HepG2 (cell line): ENCODE results near the gene PSMC5. TPM values are rescaled to one million over a fixed set of nuclear protein-coding genes. Genes with fewer than 3 reads are reported as not detected.

Experiments
- ATAC-seq: fragments of 200-7000 bp; cut with Tn5 transposase; 3 replicates; pipeline ENCODE4 v1.9.1; 2020; ENCODE audit warnings: mild to moderate bottlenecking, moderate library complexity
- BruUV-seq: library from RNA; stranded (reverse); fragments of 400-500 nt; replicated peaks from 2 replicates; lab custom pipeline; 2021; lab: Mats Ljungman, UMichigan
- CTCF ChIA-PET: fragments of 300-600 bp; formaldehyde crosslinking; extraction: SDS; loops from one replicate; lab custom pipeline; 2021; ENCODE audit warnings: low total read pairs, inconsistent platforms, low intra/inter-chr PET ratio; lab: Yijun Ruan, JAX
- POLR2A ChIA-PET: fragments of 350-600 bp; sonication (Branson Sonifier 250); formaldehyde crosslinking; loops from one replicate; lab custom pipeline; 2020; ENCODE audit warnings: antibody characterized with exemption, inconsistent platforms; lab: Yijun Ruan, JAX
- DNase-seq: peaks from one replicate; pipeline ENCODE4 v3.0.0-alpha.2; 2015; ENCODE audit warnings: low spot score
- FAIRE-seq: peaks from 3 replicates; lab custom pipeline; 2011; peaks lifted over from hg19 to GRCh38; lab: Jason Lieb, UNC
- H2AFZ ChIP-seq: one replicate; pipeline ENCODE4 v1.6.1; 2011; ENCODE audit warnings: low read length, inconsistent platforms
- H3K27ac ChIP-seq: fragments of 300-600 bp; 3 replicates; pipeline ENCODE4 v1.8.0; 2011; ENCODE audit warnings: mixed run types, mild to moderate bottlenecking, mixed read lengths, low read length, inconsistent platforms; ENCODE audit not compliant: insufficient read depth; ENCODE audit errors: extremely low read length
- H3K27me3 ChIP-seq, 2 experiments: fragments of 200-600 bp in 1 of 2; 2 replicates in 1 of 2; 3 replicates in 1 of 2; pipeline versions ENCODE4 v1.6.0 to v1.8.0; 2011; ENCODE audit warnings: low read length in 2 of 2, mild to moderate bottlenecking in 2 of 2, moderate library complexity in 2 of 2, inconsistent platforms in 1 of 2; ENCODE audit not compliant: insufficient read depth in 2 of 2, control insufficient read depth in 1 of 2
- H3K36me3 ChIP-seq, 2 experiments: fragments of 200-600 bp in 1 of 2; replicated peaks in 1 of 2; 2 replicates in 1 of 2; 3 replicates in 1 of 2; pipeline versions ENCODE4 v1.5.1 to v1.8.0; 2011; ENCODE audit warnings: low read length in 2 of 2, inconsistent platforms in 1 of 2; ENCODE audit not compliant: insufficient read depth in 2 of 2, control insufficient read depth in 1 of 2
- H3K4me1 ChIP-seq: 2 replicates; pipeline ENCODE4 v1.5.1; 2012; ENCODE audit warnings: low read length, inconsistent platforms; ENCODE audit not compliant: insufficient read depth
- H3K4me2 ChIP-seq: 2 replicates; pipeline ENCODE4 v1.6.0; 2011; ENCODE audit warnings: low read depth, low read length, inconsistent platforms
- H3K4me3 ChIP-seq, 3 experiments: fragments of 200-600 bp in 1 of 3; sonication (generic), shearing (Covaris generic) in 1 of 3; replicated peaks in 1 of 3; 2 replicates each; pipeline ENCODE4 v1.5.1; 2011 to 2016; ENCODE audit warnings: low read length in 3 of 3, inconsistent platforms in 2 of 3, low read depth in 2 of 3, mild to moderate bottlenecking in 2 of 3, control low read depth in 1 of 3, mixed read lengths in 1 of 3; ENCODE audit not compliant: insufficient read depth in 1 of 3
- H3K79me2 ChIP-seq: one replicate; pipeline ENCODE4 v1.6.1; 2011; ENCODE audit warnings: low read length, inconsistent platforms; ENCODE audit not compliant: insufficient read depth
- H3K9ac ChIP-seq: 2 replicates; pipeline ENCODE4 v1.6.0; 2011; ENCODE audit warnings: mild to moderate bottlenecking, low read depth, low read length, inconsistent platforms; ENCODE audit not compliant: insufficient read depth
- H3K9me3 ChIP-seq: 2 replicates; pipeline ENCODE4 v1.5.1; 2012; ENCODE audit warnings: mild to moderate bottlenecking, low read length
- H4K20me1 ChIP-seq: 2 replicates; pipeline ENCODE4 v1.6.0; 2011; ENCODE audit warnings: inconsistent platforms, mild to moderate bottlenecking, low read length, moderate library complexity; ENCODE audit not compliant: insufficient read depth
- AGO2 ChIP-seq: fragments of 200-400 bp; formaldehyde crosslinking; optimal IDR thresholded peaks from 2 replicates; pipeline ENCODE3; 2017; ENCODE audit warnings: mild to moderate bottlenecking, low read depth, low read length, moderate library complexity
- CTCF ChIP-seq: sonication (generic); formaldehyde crosslinking; IDR thresholded peaks from 2 replicates; pipeline ENCODE4 v1.5.0; 2020; ENCODE audit warnings: mild to moderate bottlenecking, missing genetic modification reagents, moderate library complexity
- HMG20B ChIP-seq: conservative IDR thresholded peaks from 2 replicates; pipeline ENCODE4 v1.6.1; 2016; ENCODE audit warnings: missing genetic modification reagents, missing compliant biosample characterization
- KDM2A ChIP-seq: sonication (generic); formaldehyde crosslinking; IDR thresholded peaks from 2 replicates; pipeline ENCODE4 v1.4.0; 2020; ENCODE audit warnings: low read depth, missing genetic modification reagents, borderline replicate concordance
- KDM5B ChIP-seq: sonication (generic); formaldehyde crosslinking; IDR thresholded peaks from 2 replicates; pipeline ENCODE4 v1.4.0; 2020; ENCODE audit warnings: missing genetic modification reagents, mild to moderate bottlenecking, borderline replicate concordance
- NONO ChIP-seq, 2 experiments: fragments of 450-650 bp in 1 of 2; sonication (generic) in 1 of 2; formaldehyde crosslinking in 1 of 2; IDR thresholded peaks in 1 of 2; conservative IDR thresholded peaks in 1 of 2; 2 replicates each; pipeline versions ENCODE4 v1.6.1 to v1.8.0; 2017 to 2022; ENCODE audit warnings: mild to moderate bottlenecking in 1 of 2, missing genetic modification reagents in 1 of 2, moderate library complexity in 1 of 2
- NR2F1 ChIP-seq, 2 experiments: fragments of 450-650 bp in 1 of 2; formaldehyde crosslinking in 1 of 2; IDR thresholded peaks; 2 replicates each; pipeline versions ENCODE4 v1.5.0 to v1.6.1; 2016 to 2020; ENCODE audit warnings: mild to moderate bottlenecking in 1 of 2, missing compliant biosample characterization in 1 of 2, missing genetic modification reagents in 1 of 2, moderate library complexity in 1 of 2
- PAF1 ChIP-seq: IDR thresholded peaks from 2 replicates; pipeline ENCODE4 v1.6.1; 2016; ENCODE audit warnings: missing genetic modification reagents, missing compliant biosample characterization
- RBM22 ChIP-seq: fragments of 200-400 bp; formaldehyde crosslinking; optimal IDR thresholded peaks from 2 replicates; pipeline ENCODE3; 2017; ENCODE audit warnings: mild to moderate bottlenecking, low read length, moderate library complexity
- SMARCC2 ChIP-seq: fragments of 450-650 bp; IDR thresholded peaks from 2 replicates; pipeline ENCODE4 v1.6.1; 2017; ENCODE audit warnings: antibody characterized with exemption, mild to moderate bottlenecking
- ZBTB7B ChIP-seq: sonication (generic); formaldehyde crosslinking; IDR thresholded peaks from 2 replicates; pipeline ENCODE4 v1.4.0; 2020; ENCODE audit warnings: missing genetic modification reagents
- ZC3H4 ChIP-seq: sonication (generic); formaldehyde crosslinking; IDR thresholded peaks from 2 replicates; pipeline ENCODE4 v1.4.0; 2020; ENCODE audit warnings: missing genetic modification reagents, borderline replicate concordance
- ZMYM3 ChIP-seq: sonication (generic); formaldehyde crosslinking; IDR thresholded peaks from 2 replicates; pipeline ENCODE4 v1.5.1; 2020; ENCODE audit warnings: mild to moderate bottlenecking, missing genetic modification reagents
- ZNF30 ChIP-seq: sonication (generic); formaldehyde crosslinking; IDR thresholded peaks from 2 replicates; pipeline ENCODE4 v1.5.0; 2020; ENCODE audit warnings: mild to moderate bottlenecking, missing genetic modification reagents
- ZNF629 ChIP-seq: sonication (generic); formaldehyde crosslinking; conservative IDR thresholded peaks from 2 replicates; pipeline ENCODE4 v1.5.0; 2020; ENCODE audit warnings: missing genetic modification reagents
- WGBS: methylation state at CpG from one replicate; pipeline ENCODE4 v1.1.6; 2017; ENCODE audit warnings: low lambda C conversion rate; 5-methylcytosine and 5-hydroxymethylcytosine counted together
- in situ Hi-C: cut with HindIII; loops from 2 replicates; pipeline ENCODE4 v1.10.0; 2017; ENCODE audit warnings: low pct_unique_long_range_greater_than_20kb; ENCODE audit not compliant: extremely low pct_ligation_motif_present
- intact Hi-C: fragments of 100-400 bp; cut with micrococcal nuclease; formaldehyde crosslinking; loops from one replicate; pipeline ENCODE4 v1.10.0; 2022; ENCODE audit not compliant: unreplicated experiment
- polyA plus RNA-seq, 8 experiments: library from polyadenylated mRNA; depleted of rRNA in 3 of 8; stranded (reverse) in 7 of 8; unstranded in 1 of 8; fragments of >200 nt; fragmentation: Illumina TruSeq in 4 of 8; extraction: Trizol in 4 of 8; gene quantifications; 2 replicates each; pipeline versions ENCODE4 v1.2.1 to v1.2.3, GENCODE V29; 2011 to 2016; ENCODE audit warnings: low read depth in 4 of 8, missing spikeins in 1 of 8, mixed read lengths in 1 of 8; ENCODE audit not compliant: insufficient read depth in 1 of 8
- total RNA-seq, 5 experiments: library from RNA; depleted of rRNA; stranded (reverse); fragments of >200 nt; fragmentation: Illumina TruSeq; extraction: Trizol; gene quantifications; 2 replicates each; pipeline ENCODE4 v1.2.3, GENCODE V29; 2016; ENCODE audit warnings: low read depth in 1 of 5
- TF ChIP-seq, protein P1 (sequence below): sonication (generic); formaldehyde crosslinking; IDR thresholded peaks from 2 replicates; pipeline ENCODE4 v1.4.0; 2020; ENCODE audit warnings: missing genetic modification reagents

The PSMC5 gene
- total and polyA plus RNA-seq, 2 of the 13 experiments (the other 11 are each of a cell fraction or from before 2014, with no cell fraction given), result 35.3 to 128 TPM

GRCh38 chr17:63828936-63829335 lies 1.7 kb downstream of the PSMC5 start:
- Histone ChIP-seq H3K4me1 (peaks cover 31% of the 10 kb centered on the region), H3K79me2 (peaks cover 45% of the 10 kb centered on the region), H3K9me3 (no peaks in the 10 kb centered on the region), H4K20me1 (0 out of 2 replicates have a peak, but pooled peaks cover 2% of the 10 kb centered on the region), H2AFZ (no peak overlapping the region), H3K9ac (peak overlapping the region; percentile 12; the same call in 1 of the 2 replicates), H3K27me3 (no peaks in the 10 kb centered on the region; a peak in 1 of 5 replicates), H3K27ac (no peak overlapping the region), H3K36me3 (peaks cover 51 to 71% of the 10 kb centered on the region in 2 experiments), H3K4me3 (peak overlapping the region in 1 of 3 experiments; percentile 95; a peak in 1 of 6 replicates)
- 95% methylated on average over 3 of the region's 3 CpGs for WGBS
- POLR2A ChIA-PET, result interaction anchor here (1.0 to 5.2 kb wide), 5 partner anchors 11 to 56 kb away, joined by 4 to 37 read pairs (median 10); partner anchors contain the start of genes CCDC47 and DDX42
- peak; percentile 21 for FAIRE-seq
- in situ Hi-C loops, result no loop called here
- TF ChIP-seq NR2F1 (CRISPR knock-in tag; IDR thresholded peaks at IDR 0.05) (no peak), KDM5B (CRISPR knock-in tag) (no peak), ZBTB7B (no peak), ZC3H4 (CRISPR knock-in tag) (no peak), ZNF629 (CRISPR knock-in tag) (no peak), SMARCC2 (no peak)
- TF ChIP-seq, all 625 proteins: peak for 0
- H3K4me2 ChIP-seq, result peak overlapping the region; percentile 81
- no TSS peak for BruUV-seq
- intact Hi-C loops, result loop anchor here (5.0 kb wide), 1 partner anchor 57 kb away; the partner anchor contains the start of genes CCDC47 and DDX42
- ATAC-seq (no peak), DNase-seq (no peak)
- CTCF ChIA-PET, result no interaction called here

DNA sequence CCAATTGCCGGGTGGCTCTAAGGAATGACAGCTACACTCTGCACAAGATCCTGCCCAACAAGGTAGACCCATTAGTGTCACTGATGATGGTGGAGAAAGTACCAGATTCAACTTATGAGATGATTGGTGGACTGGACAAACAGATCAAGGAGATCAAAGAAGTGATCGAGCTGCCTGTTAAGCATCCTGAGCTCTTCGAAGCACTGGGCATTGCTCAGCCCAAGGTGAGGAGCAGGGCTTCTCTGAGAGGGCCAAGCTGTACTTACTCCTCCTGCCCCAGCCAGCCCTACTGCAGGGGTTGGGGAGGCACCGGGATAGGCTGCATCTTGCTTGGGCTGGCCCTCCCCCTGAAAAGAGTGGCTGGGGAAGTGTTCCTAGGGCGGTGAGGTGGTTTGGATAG lies 3.0 kb downstream of the PSMC5 start:
- DNase-seq (no peak), ATAC-seq (no peak), FAIRE-seq (no peak)
- Histone ChIP-seq H3K79me2 (peaks cover 40% of the 10 kb centered on the region), H3K4me2 (no peak overlapping the region), H3K27ac (no peak overlapping the region), H3K9me3 (no peaks in the 10 kb centered on the region), H3K4me3 (no peak overlapping the region), H3K36me3 (peaks cover 50 to 70% of the 10 kb centered on the region in 2 experiments), H3K9ac (no peak overlapping the region), H3K4me1 (peaks cover 30% of the 10 kb centered on the region), H3K27me3 (no peaks in the 10 kb centered on the region; a peak in 1 of 5 replicates), H4K20me1 (0 out of 2 replicates have a peak, but pooled peaks cover 2% of the 10 kb centered on the region), H2AFZ (no peak overlapping the region)
- ChIA-PET CTCF (no interaction called here), POLR2A (interaction anchor here (1.1 to 5.2 kb wide), 5 partner anchors 8 to 88 kb away, joined by 3 to 30 read pairs (median 6); partner anchors contain the start of genes CCDC47 and DDX42)
- no TSS peak for BruUV-seq
- intact Hi-C loops (no loop called here), in situ Hi-C loops (no loop called here)
- WGBS, result 98% methylated on average over 5 of the region's 5 CpGs
- TF ChIP-seq NONO (IDR thresholded peaks at IDR 0.05), result no peak
- TF ChIP-seq NONO (CRISPR knock-in tag; conservative IDR thresholded peaks at IDR 0.05), result 0 out of 2 replicates have a peak, but pooled peaks have one; percentile 37
- TF ChIP-seq PAF1 (CRISPR knock-in tag), result 0 out of 2 replicates have a peak, but pooled peaks have one; percentile 48
- TF ChIP-seq, protein P1, sequence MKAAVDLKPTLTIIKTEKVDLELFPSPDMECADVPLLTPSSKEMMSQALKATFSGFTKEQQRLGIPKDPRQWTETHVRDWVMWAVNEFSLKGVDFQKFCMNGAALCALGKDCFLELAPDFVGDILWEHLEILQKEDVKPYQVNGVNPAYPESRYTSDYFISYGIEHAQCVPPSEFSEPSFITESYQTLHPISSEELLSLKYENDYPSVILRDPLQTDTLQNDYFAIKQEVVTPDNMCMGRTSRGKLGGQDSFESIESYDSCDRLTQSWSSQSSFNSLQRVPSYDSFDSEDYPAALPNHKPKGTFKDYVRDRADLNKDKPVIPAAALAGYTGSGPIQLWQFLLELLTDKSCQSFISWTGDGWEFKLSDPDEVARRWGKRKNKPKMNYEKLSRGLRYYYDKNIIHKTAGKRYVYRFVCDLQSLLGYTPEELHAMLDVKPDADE (CRISPR knock-in tag), result no peak
- peak; percentile 10 for TF ChIP-seq AGO2
- no peak for TF ChIP-seq ZMYM3 (CRISPR knock-in tag)
- TF ChIP-seq HMG20B, result no peak
- TF ChIP-seq KDM2A (CRISPR knock-in tag), result 0 out of 2 replicates have a peak, but pooled peaks have one; percentile 12
- TF ChIP-seq RBM22, result peak; percentile 29
- no peak for TF ChIP-seq ZNF30 (CRISPR knock-in tag)
- no peak for TF ChIP-seq CTCF (CRISPR knock-in tag)
